Uterus (tissue), 2 donors: ENCODE measurements around the gene EMX2.

Experiments used
- CTCF ChIP-seq, 4 experiments: fragments of 200-600 bp in 2 of 4; fragments of 450-650 bp in 2 of 4; sonication (generic) in 2 of 4; IDR thresholded peaks; one replicate each; pipeline ENCODE4 v1.5.1; 2016 to 2019; ENCODE audit warnings: antibody characterized with exemption in 4 of 4, mild to moderate bottlenecking in 2 of 4, moderate library complexity in 1 of 4
- POLR2A ChIP-seq, 2 donors: fragments of 450-650 bp; IDR thresholded peaks; one replicate each; pipeline ENCODE4 v1.6.1; 2016; ENCODE audit warnings: antibody characterized with exemption in 2 of 2, mild to moderate bottlenecking in 1 of 2, moderate library complexity in 1 of 2

GRCh38 chr10:117554241-117554814 is 11.8 kb downstream of the EMX2 start:
- TF ChIP-seq POLR2A (IDR thresholded peaks at IDR 0.05) (no peak), CTCF (IDR thresholded peaks at IDR 0.05) (no peak)
